H1 (cell line): Measurements from ENCODE around the gene CCDC91. TPM values are rescaled to one million over a fixed set of nuclear protein-coding genes. Genes with fewer than 3 reads are reported as not detected.

ENCODE experiments used
- CTCF ChIA-PET: fragments of 300-600 bp; sonication (Branson Sonifier 250); formaldehyde crosslinking; loops from one replicate; lab custom pipeline; 2021; ENCODE audit not compliant: partially characterized antibody; lab: Charles Lee
- POLR2A ChIA-PET: fragments of 300-600 bp; sonication (Branson Sonifier 250); formaldehyde crosslinking; loops from one replicate; lab custom pipeline; 2021; ENCODE audit warnings: inconsistent platforms; ENCODE audit not compliant: partially characterized antibody; lab: Charles Lee
- DNase-seq, 2 experiments: peaks; one replicate each; pipeline versions ENCODE4 v3.0.0 to v3.0.0-alpha.2; 2010 to 2022; ENCODE audit warnings: low spot score in 2 of 2, low read depth in 1 of 2, mixed read lengths in 1 of 2
- FAIRE-seq: peaks from 2 replicates; lab custom pipeline; 2011; peaks lifted over from hg19 to GRCh38; lab: Jason Lieb, UNC
- H2AFZ ChIP-seq: 2 replicates; pipeline ENCODE4 v1.8.1; 2012; ENCODE audit warnings: low read length, inconsistent platforms
- H2AK5ac ChIP-seq: 2 replicates; pipeline ENCODE4 v1.6.1; 2013; ENCODE audit warnings: low read depth, low read length
- H2BK120ac ChIP-seq: replicated peaks from 2 replicates; pipeline ENCODE3; 2013; ENCODE audit warnings: low read depth, low read length, inconsistent platforms
- H2BK12ac ChIP-seq: 2 replicates; pipeline ENCODE4 v1.6.1; 2013; ENCODE audit warnings: low read depth, low read length
- H2BK15ac ChIP-seq: 2 replicates; pipeline ENCODE4 v1.6.1; 2013; ENCODE audit warnings: low read length
- H2BK20ac ChIP-seq: 2 replicates; pipeline ENCODE4 v1.6.1; 2013; ENCODE audit warnings: low read length
- H2BK5ac ChIP-seq: 2 replicates; pipeline ENCODE4 v1.6.1; 2013; ENCODE audit warnings: low read depth, low read length
- H3K14ac ChIP-seq: 2 replicates; pipeline ENCODE4 v1.6.1; 2013; ENCODE audit warnings: inconsistent platforms; ENCODE audit not compliant: insufficient read length
- H3K18ac ChIP-seq: 2 replicates; pipeline ENCODE4 v1.6.1; 2013; ENCODE audit warnings: low read length; ENCODE audit errors: extremely low read depth
- H3K23ac ChIP-seq: 2 replicates; pipeline ENCODE4 v1.6.1; 2013; ENCODE audit warnings: inconsistent platforms; ENCODE audit not compliant: insufficient read length
- H3K23me2 ChIP-seq: 2 replicates; pipeline ENCODE4 v1.6.1; 2013; ENCODE audit warnings: low read depth, low read length
- H3K27ac ChIP-seq: 2 replicates; pipeline ENCODE4 v1.6.1; 2011; ENCODE audit warnings: low read depth, low read length, inconsistent platforms
- H3K27me3 ChIP-seq, 4 experiments: replicated peaks in 1 of 4; 1 replicate in 1 of 4; 2 replicates in 3 of 4; pipeline versions ENCODE4 v1.6.1 to v1.8.1; 2011 to 2013; ENCODE audit warnings: low read length in 3 of 4, mild to moderate bottlenecking in 3 of 4, inconsistent platforms in 2 of 4, mixed read lengths in 2 of 4, moderate library complexity in 1 of 4; ENCODE audit not compliant: control insufficient read depth in 3 of 4, insufficient read depth in 3 of 4; ENCODE audit errors: extremely low read depth in 1 of 4
- H3K36me3 ChIP-seq, 4 experiments: 2 replicates each; pipeline versions ENCODE4 v1.6.1 to v1.8.1; 2011 to 2013; ENCODE audit warnings: mild to moderate bottlenecking in 4 of 4, low read length in 3 of 4, moderate library complexity in 2 of 4, control low read depth in 1 of 4, inconsistent platforms in 1 of 4; ENCODE audit not compliant: insufficient read depth in 4 of 4, control insufficient read depth in 2 of 4
- H3K4ac ChIP-seq: replicated peaks from 2 replicates; pipeline ENCODE3; 2013; ENCODE audit warnings: low read length, low read depth, mixed read lengths, inconsistent platforms; ENCODE audit not compliant: insufficient read length
- H3K4me1 ChIP-seq, 4 experiments: replicated peaks in 1 of 4; 1 replicate in 1 of 4; 2 replicates in 3 of 4; pipeline versions ENCODE4 v1.6.1 to v1.8.1; 2011 to 2013; ENCODE audit warnings: low read length in 3 of 4, inconsistent platforms in 2 of 4, mixed read lengths in 1 of 4; ENCODE audit not compliant: insufficient read depth in 4 of 4, control insufficient read depth in 3 of 4
- H3K4me2 ChIP-seq, 2 experiments: 2 replicates each; pipeline versions ENCODE4 v1.6.1 to v1.8.1; 2011 to 2013; ENCODE audit warnings: low read depth in 2 of 2, low read length in 2 of 2, control low read depth in 1 of 2, inconsistent platforms in 1 of 2, mild to moderate bottlenecking in 1 of 2; ENCODE audit not compliant: insufficient read depth in 1 of 2
- H3K4me3 ChIP-seq, 4 experiments: fragments of 200-600, 300-600 bp in 1 of 4; sonication (generic), shearing (Covaris generic), sonication (Bioruptor Twin) in 1 of 4; 2 replicates each; pipeline versions ENCODE4 v1.5.1 to v1.8.1; 2011 to 2016; ENCODE audit warnings: low read length in 4 of 4, low read depth in 3 of 4, control low read depth in 2 of 4, inconsistent platforms in 2 of 4, mild to moderate bottlenecking in 2 of 4, mixed read lengths in 1 of 4, moderate library complexity in 1 of 4; ENCODE audit not compliant: insufficient read depth in 2 of 4; ENCODE audit errors: extremely low read depth in 1 of 4
- H3K56ac ChIP-seq: replicated peaks from 2 replicates; pipeline ENCODE3; 2013; ENCODE audit warnings: low read depth, mild to moderate bottlenecking, mixed read lengths, low read length, inconsistent platforms; ENCODE audit not compliant: insufficient read length
- H3K79me1 ChIP-seq: 2 replicates; pipeline ENCODE4 v1.6.1; 2013; ENCODE audit warnings: low read depth, low read length, control low read depth
- H3K79me2 ChIP-seq, 2 experiments: 2 replicates each; pipeline versions ENCODE4 v1.6.1 to v1.8.1; 2012 to 2013; ENCODE audit warnings: low read length in 2 of 2, mild to moderate bottlenecking in 2 of 2, inconsistent platforms in 1 of 2; ENCODE audit not compliant: insufficient read depth in 2 of 2, control insufficient read depth in 1 of 2
- H3K9ac ChIP-seq, 4 experiments: replicated peaks in 1 of 4; 1 replicate in 1 of 4; 2 replicates in 3 of 4; pipeline versions ENCODE4 v1.6.1 to v1.8.1; 2011 to 2013; ENCODE audit warnings: low read depth in 3 of 4, low read length in 3 of 4, control low read depth in 2 of 4, mild to moderate bottlenecking in 2 of 4, moderate library complexity in 2 of 4, inconsistent platforms in 1 of 4; ENCODE audit errors: extremely low read depth in 1 of 4
- H3K9me3 ChIP-seq, 2 experiments: 2 replicates each; pipeline versions ENCODE4 v1.6.1 to v1.8.1; 2012 to 2013; ENCODE audit warnings: mild to moderate bottlenecking in 2 of 2, moderate library complexity in 2 of 2, control low read depth in 1 of 2, inconsistent platforms in 1 of 2, low read depth in 1 of 2, low read length in 1 of 2, mixed read lengths in 1 of 2; ENCODE audit not compliant: insufficient read depth in 2 of 2
- H4K20me1 ChIP-seq, 2 experiments: replicated peaks in 1 of 2; 2 replicates each; pipeline versions ENCODE3 to v1.8.1; 2011 to 2013; ENCODE audit warnings: inconsistent platforms in 2 of 2, low read length in 2 of 2, mild to moderate bottlenecking in 1 of 2; ENCODE audit not compliant: insufficient read depth in 2 of 2, control insufficient read depth in 1 of 2
- H4K5ac ChIP-seq: 2 replicates; pipeline ENCODE4 v1.6.1; 2013; ENCODE audit warnings: low read length, low read depth, mixed read lengths, inconsistent platforms; ENCODE audit not compliant: insufficient read length
- H4K8ac ChIP-seq: 2 replicates; pipeline ENCODE4 v1.8.0; 2013; ENCODE audit warnings: mild to moderate bottlenecking, moderate library complexity, low read length, inconsistent platforms; ENCODE audit not compliant: insufficient read depth; ENCODE audit errors: extremely low read depth
- H4K91ac ChIP-seq: replicated peaks from 2 replicates; pipeline ENCODE3; 2013; ENCODE audit warnings: low read length, mixed read lengths, inconsistent platforms; ENCODE audit not compliant: insufficient read length
- CHD1 ChIP-seq: IDR thresholded peaks from 2 replicates; pipeline ENCODE4 v1.6.1; 2012; ENCODE audit warnings: low read depth, low read length, improper control_type of control experiment
- FOSL1 ChIP-seq: IDR thresholded peaks from 2 replicates; pipeline ENCODE4 v1.6.1; 2011; ENCODE audit warnings: mild to moderate bottlenecking, low read depth, low read length, moderate library complexity; ENCODE audit not compliant: insufficient read depth
- POLR2AphosphoS5 ChIP-seq: IDR thresholded peaks from 2 replicates; pipeline ENCODE4 v1.6.1; 2011; ENCODE audit warnings: low read depth, low read length
- SAP30 ChIP-seq: fragments of 300-600 bp; sonication (generic); IDR thresholded peaks from 2 replicates; pipeline ENCODE4 v1.7.1; 2012; ENCODE audit warnings: low read length, moderate library complexity, mild to moderate bottlenecking, inconsistent platforms; ENCODE audit not compliant: insufficient read depth, insufficient replicate concordance
- SIRT6 ChIP-seq: IDR thresholded peaks from one replicate; pipeline ENCODE4 v1.7.1; 2012; ENCODE audit warnings: low read length, inconsistent platforms
- SP4 ChIP-seq: IDR thresholded peaks from 2 replicates; pipeline ENCODE4 v1.6.1; 2012; ENCODE audit warnings: low read length, inconsistent platforms
- TBP ChIP-seq: IDR thresholded peaks from 2 replicates; pipeline ENCODE4 v1.6.1; 2011; ENCODE audit warnings: low read depth, low read length, improper control_type of control experiment
- WGBS, 2 experiments: shearing (Covaris generic) in 1 of 2; methylation state at CpG; one replicate each; pipeline versions ENCODE4 v1.1.6 to v1.1.7; 2013 to 2015; ENCODE audit warnings: low lambda C conversion rate in 2 of 2, mixed read lengths in 2 of 2, inconsistent platforms in 1 of 2, low coverage in 1 of 2, missing lambda C conversion rate in 1 of 2; ENCODE audit not compliant: insufficient replicate concordance in 2 of 2, insufficient coverage in 1 of 2, insufficient read length in 1 of 2; ENCODE audit errors: extremely low coverage in 1 of 2, missing lambda C conversion rate in 1 of 2; 5-methylcytosine and 5-hydroxymethylcytosine counted together
- polyA plus RNA-seq, 7 experiments: library from polyadenylated mRNA; depleted of rRNA in 3 of 7; stranded (reverse) in 5 of 7; unstranded in 2 of 7; fragments of >200 nt in 5 of 7; fragments of 200-250 nt in 2 of 7; gene quantifications; 1 replicate in 5 of 7; 2 replicates in 1 of 7; 4 replicates in 1 of 7; pipeline versions ENCODE4 v1.2.1 to v1.2.3, GENCODE V29; 2011 to 2013; ENCODE audit warnings: missing spikeins in 2 of 7, mixed read lengths in 2 of 7
- total RNA-seq: library from RNA; stranded (reverse); fragmentation: NEBNext Ultra II Directional; extraction: Animal tissue kit (Norgen Biotek cat#: 25700); gene quantifications from 2 replicates; pipeline ENCODE4 v1.2.1, GENCODE V29; 2021
- TF ChIP-seq, protein P1 (sequence below): IDR thresholded peaks from 2 replicates; pipeline ENCODE4 v1.6.1; 2012; ENCODE audit warnings: inconsistent platforms
- TF ChIP-seq, protein P2 (sequence below): IDR thresholded peaks from 2 replicates; pipeline ENCODE4 v1.6.1; 2011; ENCODE audit warnings: low read length, improper control_type of control experiment

CCDC91 gene
- total and polyA plus RNA-seq, 2 of the 8 experiments (the other 6 are each of a cell fraction or from before 2014, with no cell fraction given): 8.6 to 23.1 TPM

DNA sequence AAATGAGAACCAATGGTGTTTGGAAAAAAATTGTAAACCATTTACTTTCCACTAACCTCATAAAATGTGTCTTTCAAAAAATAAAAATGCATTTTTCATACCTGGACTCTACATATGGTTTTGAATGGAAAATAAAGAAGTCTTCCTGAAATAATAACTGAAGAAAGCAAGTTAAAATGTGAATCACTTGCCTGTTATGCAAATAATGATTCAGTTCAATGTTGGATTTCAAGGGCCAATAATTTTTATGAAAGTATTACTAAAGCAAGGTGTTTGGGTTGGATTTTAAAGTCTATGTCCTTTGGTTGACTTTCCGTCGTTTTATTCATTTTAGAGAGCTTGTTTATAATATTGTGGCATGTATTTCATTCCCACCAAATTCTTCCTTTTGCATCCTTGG lies 138.7 kb downstream of the CCDC91 start:
- WGBS, 2 experiments: 90% methylated on average over 2 of the region's 2 CpGs; no CpG with 5 or more reads in 1 of the 2 experiments
- Histone ChIP-seq H3K79me1 (no peaks in the 10 kb centered on the region), H3K9me3 (no peaks in the 10 kb centered on the region; a peak in 1 of 4 replicates), H2AFZ (no peak overlapping the region), H3K4me2 (no peak overlapping the region), H3K23me2 (no peaks in the 10 kb centered on the region; the same call in 1 of the 2 replicates), H3K36me3 (no peaks in the 10 kb centered on the region), H3K27ac (no peak overlapping the region), H2BK20ac (no peak overlapping the region), H3K4ac (no peak overlapping the region), H4K20me1 (no peaks in the 10 kb centered on the region), H3K9ac (no peak overlapping the region), H4K8ac (no peak overlapping the region), H3K23ac (no peak overlapping the region), H4K91ac (no peak overlapping the region), H2AK5ac (no peak overlapping the region), H2BK15ac (no peak overlapping the region), H3K4me3 (no peak overlapping the region), H3K18ac (no peak overlapping the region), H2BK5ac (no peak overlapping the region), H2BK120ac (no peak overlapping the region), H3K14ac (no peak overlapping the region), H4K5ac (no peak overlapping the region), H3K56ac (no peak overlapping the region), H2BK12ac (no peak overlapping the region), H3K79me2 (no peaks in the 10 kb centered on the region), H3K4me1 (no peaks in the 10 kb centered on the region), H3K27me3 (no peaks in the 10 kb centered on the region)
- ChIA-PET POLR2A (no interaction called here), CTCF (no interaction called here)
- DNase-seq (no peak), FAIRE-seq (no peak)
- no peak for TF ChIP-seq SP4
- TF ChIP-seq SIRT6: no peak
- no peak for TF ChIP-seq POLR2AphosphoS5
- TF ChIP-seq, protein P1, sequence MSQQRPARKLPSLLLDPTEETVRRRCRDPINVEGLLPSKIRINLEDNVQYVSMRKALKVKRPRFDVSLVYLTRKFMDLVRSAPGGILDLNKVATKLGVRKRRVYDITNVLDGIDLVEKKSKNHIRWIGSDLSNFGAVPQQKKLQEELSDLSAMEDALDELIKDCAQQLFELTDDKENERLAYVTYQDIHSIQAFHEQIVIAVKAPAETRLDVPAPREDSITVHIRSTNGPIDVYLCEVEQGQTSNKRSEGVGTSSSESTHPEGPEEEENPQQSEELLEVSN: no peak
- TF ChIP-seq, protein P2, sequence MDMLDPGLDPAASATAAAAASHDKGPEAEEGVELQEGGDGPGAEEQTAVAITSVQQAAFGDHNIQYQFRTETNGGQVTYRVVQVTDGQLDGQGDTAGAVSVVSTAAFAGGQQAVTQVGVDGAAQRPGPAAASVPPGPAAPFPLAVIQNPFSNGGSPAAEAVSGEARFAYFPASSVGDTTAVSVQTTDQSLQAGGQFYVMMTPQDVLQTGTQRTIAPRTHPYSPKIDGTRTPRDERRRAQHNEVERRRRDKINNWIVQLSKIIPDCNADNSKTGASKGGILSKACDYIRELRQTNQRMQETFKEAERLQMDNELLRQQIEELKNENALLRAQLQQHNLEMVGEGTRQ: no peak
- TF ChIP-seq FOSL1: no peak
- no peak for TF ChIP-seq CHD1
- TF ChIP-seq TBP: no peak
- no peak for TF ChIP-seq SAP30
